GM21723 (cell line): ENCODE measurements around the gene PGAP3.
A peak's percentile ranks its signal among the peaks of the same experiment; 100 is the strongest.
"Not testable (repeated sequence)": the region's sequence is repeated elsewhere in the genome, so short reads cannot be mapped to it uniquely, and the experiment has no call there.

Experiments used
- ATAC-seq: cut with Tn5 transposase; IDR thresholded peaks from one replicate; pipeline ENCODE4 v1.9.1; 2021; ENCODE audit warnings: mild to moderate bottlenecking, moderate library complexity; ENCODE audit not compliant: unreplicated experiment

The PGAP3 gene

GRCh38 chr17:39687546-39688474, at the start of gene PGAP3:
PGAP3 (minus strand) TSS chr17:39688057; CDS start chr17:39688014, 43 bp downstream.
- ATAC-seq = peak; percentile 81

- ATAC-seq = no peak
Measured at GRCh38 chr17:39737206-39737759, 49.4 kb upstream of the PGAP3 start.

- no peak for ATAC-seq
Measured at GRCh38 chr17:39736319-39737165, 48.7 kb upstream of the PGAP3 start.

- ATAC-seq = no peak
Measured at GRCh38 chr17:39735882-39736281, 48.0 kb upstream of the PGAP3 start.

- ATAC-seq = no peak
Measured at GRCh38 chr17:39732586-39732985, 44.7 kb upstream of the PGAP3 start.

GRCh38 chr17:39730095-39730921, 42.5 kb upstream of the PGAP3 start, which contains the start of gene MIEN1:
MIEN1 (minus strand) TSS chr17:39730532; CDS start chr17:39730495, 37 bp downstream.
- peak; percentile 87 for ATAC-seq

- no peak for ATAC-seq
Measured at GRCh38 chr17:39729280-39729851, 41.5 kb upstream of the PGAP3 start.

GRCh38 chr17:39727556-39727955, 39.7 kb upstream of the PGAP3 start:
- ATAC-seq = no peak

- no peak for ATAC-seq
Measured at GRCh38 chr17:39726617-39727016, 38.8 kb upstream of the PGAP3 start.

- not testable (repeated sequence) for ATAC-seq
Measured at GRCh38 chr17:39725923-39726322, 38.1 kb upstream of the PGAP3 start.

- ATAC-seq = no peak
Measured at GRCh38 chr17:39724731-39725130, 36.9 kb upstream of the PGAP3 start.

GRCh38 chr17:39722965-39723848, 35.4 kb upstream of the PGAP3 start:
- ATAC-seq = no peak

GRCh38 chr17:39722104-39722503, 34.2 kb upstream of the PGAP3 start:
- no peak for ATAC-seq

- no peak for ATAC-seq
Measured at GRCh38 chr17:39719563-39720355, 31.9 kb upstream of the PGAP3 start.

GRCh38 chr17:39717660-39718059, 29.8 kb upstream of the PGAP3 start:
- no peak for ATAC-seq

GRCh38 chr17:39716879-39717536, 29.2 kb upstream of the PGAP3 start:
- ATAC-seq = no peak

GRCh38 chr17:39716073-39716818, 28.4 kb upstream of the PGAP3 start:
- no peak for ATAC-seq
